HepG2 (cell line): ENCODE measurements around the gene TNFAIP6.

Experiments
- ARID5B ChIP-seq: IDR thresholded peaks from 2 replicates; pipeline ENCODE4 v1.4.0; 2020; ENCODE audit warnings: mild to moderate bottlenecking, missing genetic modification reagents
- GLI4 ChIP-seq: sonication (generic); formaldehyde crosslinking; IDR thresholded peaks from 2 replicates; pipeline ENCODE4 v1.5.1; 2020; ENCODE audit warnings: missing genetic modification reagents, mild to moderate bottlenecking, moderate library complexity, borderline replicate concordance
- MAX ChIP-seq: IDR thresholded peaks from 2 replicates; pipeline ENCODE4 v1.6.1; 2012; ENCODE audit warnings: inconsistent platforms
- SMC3 ChIP-seq: IDR thresholded peaks from 2 replicates; pipeline ENCODE4 v1.6.1; 2011; ENCODE audit warnings: low read length, improper control_type of control experiment
- ZNF777 ChIP-seq: sonication (generic); formaldehyde crosslinking; IDR thresholded peaks from 2 replicates; pipeline ENCODE4 v1.4.0; 2020; ENCODE audit warnings: missing genetic modification reagents
- TF ChIP-seq, protein P1 (sequence below): sonication (generic); formaldehyde crosslinking; IDR thresholded peaks from 2 replicates; pipeline ENCODE4 v1.4.0; 2020; ENCODE audit warnings: missing genetic modification reagents

GRCh38 chr2:151334082-151334815, 23.1 kb upstream of the TNFAIP6 start:
- no peak for TF ChIP-seq GLI4 (CRISPR knock-in tag)
- TF ChIP-seq ARID5B (CRISPR knock-in tag), result no peak
- TF ChIP-seq MAX, result no peak
- no peak for TF ChIP-seq ZNF777 (CRISPR knock-in tag)
- no peak for TF ChIP-seq SMC3
- TF ChIP-seq, protein P1, sequence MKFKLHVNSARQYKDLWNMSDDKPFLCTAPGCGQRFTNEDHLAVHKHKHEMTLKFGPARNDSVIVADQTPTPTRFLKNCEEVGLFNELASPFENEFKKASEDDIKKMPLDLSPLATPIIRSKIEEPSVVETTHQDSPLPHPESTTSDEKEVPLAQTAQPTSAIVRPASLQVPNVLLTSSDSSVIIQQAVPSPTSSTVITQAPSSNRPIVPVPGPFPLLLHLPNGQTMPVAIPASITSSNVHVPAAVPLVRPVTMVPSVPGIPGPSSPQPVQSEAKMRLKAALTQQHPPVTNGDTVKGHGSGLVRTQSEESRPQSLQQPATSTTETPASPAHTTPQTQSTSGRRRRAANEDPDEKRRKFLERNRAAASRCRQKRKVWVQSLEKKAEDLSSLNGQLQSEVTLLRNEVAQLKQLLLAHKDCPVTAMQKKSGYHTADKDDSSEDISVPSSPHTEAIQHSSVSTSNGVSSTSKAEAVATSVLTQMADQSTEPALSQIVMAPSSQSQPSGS (CRISPR knock-in tag), result no peak
